ENCODE results near the gene SLAIN2.

Gene SLAIN2

DNA sequence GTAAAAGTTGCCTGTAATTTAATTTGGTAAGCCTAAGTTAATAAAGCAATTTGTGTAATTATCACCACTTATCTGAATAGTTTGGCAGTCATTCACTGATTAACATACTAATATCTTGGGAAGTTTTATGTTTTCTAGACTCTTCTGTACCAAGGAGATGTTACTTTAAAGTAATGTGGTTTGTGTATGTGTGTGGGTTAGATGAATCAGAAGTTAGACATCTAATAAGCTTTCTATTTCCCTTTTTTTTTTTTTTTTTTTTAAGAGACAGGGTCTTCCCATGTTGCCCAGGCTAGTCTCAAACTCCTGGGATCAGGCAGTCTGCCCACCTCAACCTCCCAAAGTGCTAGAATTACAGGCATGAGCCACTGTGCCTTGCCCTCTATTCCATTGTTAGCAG, 5.3 kb downstream of the SLAIN2 start:
- Histone ChIP-seq H3K9ac (ENCODE audit: low read length) (no peak overlapping the region), H3K27ac (ENCODE audit: low read length, poor library complexity, severe bottlenecking) (no peak overlapping the region), H2BK120ac (ENCODE audit: low read depth, low read length) (no peak overlapping the region), H2BK15ac (ENCODE audit: low read depth, poor library complexity, severe bottlenecking) (no peak overlapping the region), H3K27me3 (ENCODE audit: control insufficient read depth in 1 of 2, insufficient read depth in 1 of 2, low read length in 2 of 2) (no peaks in the 10 kb centered on the region), H4K8ac (ENCODE audit: low read length) (no peak overlapping the region), H3K4ac (ENCODE audit: low read depth in 1 of 2, low read length in 2 of 2) (no peak overlapping the region), H2BK5ac (ENCODE audit: low read depth, low read length, poor library complexity, severe bottlenecking) (no peak overlapping the region), H2AFZ (ENCODE audit: low read depth, low read length) (no peak overlapping the region), H3K4me2 (ENCODE audit: low read length, poor library complexity, severe bottlenecking) (no peak overlapping the region), H3K79me1 (replicated peaks; ENCODE audit: low read length, poor library complexity, severe bottlenecking) (peaks cover 1% of the 10 kb centered on the region), H3K23ac (ENCODE audit: low read length in 2 of 2) (no peak overlapping the region), H3K18ac (ENCODE audit: low read depth in 1 of 2, low read length in 2 of 2) (no peak overlapping the region), H2AK5ac (ENCODE audit: low read length, severe bottlenecking) (no peak overlapping the region), H2BK12ac (ENCODE audit: low read length in 2 of 2) (no peak overlapping the region), H3K9me3 (ENCODE audit: control insufficient read depth, low read length) (no peaks in the 10 kb centered on the region), H3K4me1 (ENCODE audit: control insufficient read depth, insufficient read depth, low read depth, low read length) (peaks cover 3% of the 10 kb centered on the region), H3K14ac (ENCODE audit: low read length in 2 of 2) (no peak overlapping the region), H3K4me3 (ENCODE audit: insufficient read depth in 1 of 2, low read depth in 1 of 2, low read length in 2 of 2) (no peak overlapping the region), H4K91ac (ENCODE audit: low read length) (no peak overlapping the region), H3K36me3 (ENCODE audit: control insufficient read depth in 1 of 2, insufficient read depth in 2 of 2, low read depth in 1 of 2, low read length in 2 of 2) (no peaks in the 10 kb centered on the region)
- peak; percentile 57 for DNase-seq

- Histone ChIP-seq H3K9ac (ENCODE audit: low read length) (no peak overlapping the region), H3K4ac (ENCODE audit: low read depth in 1 of 2, low read length in 2 of 2) (no peak overlapping the region), H2BK15ac (ENCODE audit: low read depth, poor library complexity, severe bottlenecking) (no peak overlapping the region), H2BK12ac (ENCODE audit: low read length in 2 of 2) (no peak overlapping the region), H2BK120ac (ENCODE audit: low read depth, low read length) (no peak overlapping the region), H3K79me1 (replicated peaks; ENCODE audit: low read length, poor library complexity, severe bottlenecking) (peaks cover 1% of the 10 kb centered on the region), H4K8ac (ENCODE audit: low read length) (no peak overlapping the region), H3K4me1 (ENCODE audit: control insufficient read depth, insufficient read depth, low read depth, low read length) (peaks cover 3% of the 10 kb centered on the region), H3K23ac (ENCODE audit: low read length in 2 of 2) (no peak overlapping the region), H3K4me3 (ENCODE audit: insufficient read depth in 1 of 2, low read depth in 1 of 2, low read length in 2 of 2) (no peak overlapping the region), H3K9me3 (ENCODE audit: control insufficient read depth, low read length) (no peaks in the 10 kb centered on the region), H3K14ac (ENCODE audit: low read length in 2 of 2) (no peak overlapping the region), H4K91ac (ENCODE audit: low read length) (no peak overlapping the region), H3K18ac (ENCODE audit: low read depth in 1 of 2, low read length in 2 of 2) (peak overlapping the region in 1 of 2 experiments; percentile 52), H2BK5ac (ENCODE audit: low read depth, low read length, poor library complexity, severe bottlenecking) (no peak overlapping the region), H3K27me3 (ENCODE audit: control insufficient read depth in 1 of 2, insufficient read depth in 1 of 2, low read length in 2 of 2) (no peaks in the 10 kb centered on the region), H3K36me3 (ENCODE audit: control insufficient read depth in 1 of 2, insufficient read depth in 2 of 2, low read depth in 1 of 2, low read length in 2 of 2) (no peaks in the 10 kb centered on the region), H3K27ac (ENCODE audit: low read length, poor library complexity, severe bottlenecking) (no peak overlapping the region), H3K4me2 (ENCODE audit: low read length, poor library complexity, severe bottlenecking) (no peak overlapping the region), H2AK5ac (ENCODE audit: low read length, severe bottlenecking) (no peak overlapping the region), H2AFZ (ENCODE audit: low read depth, low read length) (no peak overlapping the region)
- DNase-seq = no peak
- 100% methylated on average over 4 of the region's 7 CpGs for WGBS
Measured at GRCh38 chr4:48347282-48347921, 6.1 kb downstream of the SLAIN2 start.

GRCh38 chr4:48350871-48351270, 9.5 kb downstream of the SLAIN2 start:
- Histone ChIP-seq H3K36me3 (ENCODE audit: control insufficient read depth in 1 of 2, insufficient read depth in 2 of 2, low read depth in 1 of 2, low read length in 2 of 2) (no peaks in the 10 kb centered on the region), H3K9ac (ENCODE audit: low read length) (no peak overlapping the region), H4K91ac (ENCODE audit: low read length) (no peak overlapping the region), H4K8ac (ENCODE audit: low read length) (no peak overlapping the region), H3K4me1 (ENCODE audit: control insufficient read depth, insufficient read depth, low read depth, low read length) (peaks cover 6% of the 10 kb centered on the region), H2BK15ac (ENCODE audit: low read depth, poor library complexity, severe bottlenecking) (no peak overlapping the region), H3K18ac (ENCODE audit: low read depth in 1 of 2, low read length in 2 of 2) (no peak overlapping the region), H3K79me1 (replicated peaks; ENCODE audit: low read length, poor library complexity, severe bottlenecking) (peaks cover 3% of the 10 kb centered on the region), H2AFZ (ENCODE audit: low read depth, low read length) (no peak overlapping the region), H3K4ac (ENCODE audit: low read depth in 1 of 2, low read length in 2 of 2) (no peak overlapping the region), H3K27me3 (ENCODE audit: control insufficient read depth in 1 of 2, insufficient read depth in 1 of 2, low read length in 2 of 2) (no peaks in the 10 kb centered on the region), H2BK5ac (ENCODE audit: low read depth, low read length, poor library complexity, severe bottlenecking) (no peak overlapping the region), H3K4me3 (ENCODE audit: insufficient read depth in 1 of 2, low read depth in 1 of 2, low read length in 2 of 2) (no peak overlapping the region), H2AK5ac (ENCODE audit: low read length, severe bottlenecking) (no peak overlapping the region), H2BK12ac (ENCODE audit: low read length in 2 of 2) (no peak overlapping the region), H3K27ac (ENCODE audit: low read length, poor library complexity, severe bottlenecking) (no peak overlapping the region), H3K9me3 (ENCODE audit: control insufficient read depth, low read length) (no peaks in the 10 kb centered on the region), H2BK120ac (ENCODE audit: low read depth, low read length) (no peak overlapping the region), H3K14ac (ENCODE audit: low read length in 2 of 2) (no peak overlapping the region), H3K23ac (ENCODE audit: low read length in 2 of 2) (no peak overlapping the region), H3K4me2 (ENCODE audit: low read length, poor library complexity, severe bottlenecking) (no peak overlapping the region)
- WGBS = no CpG with 5 or more reads among the region's 1 CpG
- no peak for DNase-seq

DNA sequence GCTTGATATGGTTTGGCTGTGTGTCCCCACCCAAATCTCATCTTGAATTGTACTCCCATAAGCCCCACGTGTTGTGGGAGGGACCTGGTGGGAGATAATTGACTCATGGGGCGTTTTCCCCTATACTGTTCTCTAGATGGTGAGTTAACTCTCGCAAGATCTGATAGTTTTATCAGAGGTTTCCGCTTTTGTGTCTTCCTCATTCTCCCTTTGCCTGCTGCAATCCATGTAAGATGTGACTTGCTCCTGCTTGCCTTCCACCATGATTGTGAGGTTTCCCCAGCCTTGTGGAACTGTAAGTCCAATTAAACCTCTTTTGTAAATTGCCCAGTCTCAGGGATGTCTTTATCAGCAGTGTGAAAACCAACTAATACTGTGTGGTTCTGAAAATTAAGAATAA, 11.5 kb downstream of the SLAIN2 start:
- Histone ChIP-seq H2AK5ac (ENCODE audit: low read length, severe bottlenecking) (no peak overlapping the region), H2BK12ac (ENCODE audit: low read length in 2 of 2) (no peak overlapping the region), H3K4me1 (ENCODE audit: control insufficient read depth, insufficient read depth, low read depth, low read length) (peaks cover 3% of the 10 kb centered on the region), H4K8ac (ENCODE audit: low read length) (no peak overlapping the region), H3K4me3 (ENCODE audit: insufficient read depth in 1 of 2, low read depth in 1 of 2, low read length in 2 of 2) (no peak overlapping the region), H3K9me3 (ENCODE audit: control insufficient read depth, low read length) (no peaks in the 10 kb centered on the region), H3K4me2 (ENCODE audit: low read length, poor library complexity, severe bottlenecking) (no peak overlapping the region), H3K79me1 (replicated peaks; ENCODE audit: low read length, poor library complexity, severe bottlenecking) (peaks cover 5% of the 10 kb centered on the region), H2AFZ (ENCODE audit: low read depth, low read length) (no peak overlapping the region), H2BK5ac (ENCODE audit: low read depth, low read length, poor library complexity, severe bottlenecking) (no peak overlapping the region), H3K27ac (ENCODE audit: low read length, poor library complexity, severe bottlenecking) (no peak overlapping the region), H4K91ac (ENCODE audit: low read length) (no peak overlapping the region), H3K27me3 (ENCODE audit: control insufficient read depth in 1 of 2, insufficient read depth in 1 of 2, low read length in 2 of 2) (no peaks in the 10 kb centered on the region), H3K4ac (ENCODE audit: low read depth in 1 of 2, low read length in 2 of 2) (no peak overlapping the region), H2BK120ac (ENCODE audit: low read depth, low read length) (no peak overlapping the region), H3K14ac (ENCODE audit: low read length in 2 of 2) (no peak overlapping the region), H3K9ac (ENCODE audit: low read length) (no peak overlapping the region), H3K23ac (ENCODE audit: low read length in 2 of 2) (no peak overlapping the region), H2BK15ac (ENCODE audit: low read depth, poor library complexity, severe bottlenecking) (no peak overlapping the region), H3K36me3 (ENCODE audit: control insufficient read depth in 1 of 2, insufficient read depth in 2 of 2, low read depth in 1 of 2, low read length in 2 of 2) (no peaks in the 10 kb centered on the region), H3K18ac (ENCODE audit: low read depth in 1 of 2, low read length in 2 of 2) (no peak overlapping the region)
- no peak for DNase-seq
- whole genome bisulfite sequencing = 97% methylated on average over 4 of the region's 4 CpGs
